Stimulated activated CD4-positive, alpha-beta T cell treated with anti-CD3 and anti-CD28 coated beads, Interleukin-1b, Interleukin-23, amount 100 ng/mL, for 4 hours (primary cell): Measurements from ENCODE around the gene SBF2.
"Not testable (repeated sequence)": the region's sequence is repeated elsewhere in the genome, so short reads cannot be mapped to it uniquely, and the experiment has no call there.

ENCODE experiments used
- DNase-seq, 2 donors: peaks; one replicate each; pipeline ENCODE4 v3.0.0-alpha.2; 2020; ENCODE audit warnings: low read depth in 2 of 2

Gene SBF2

GRCh38 chr11:10267821-10268220 lies 26.2 kb downstream of the SBF2 start:
- no peak for DNase-seq

- DNase-seq: no peak
Observed at GRCh38 chr11:10265936-10266335, 28.1 kb downstream of the SBF2 start.

- not testable (repeated sequence) for DNase-seq
Observed at GRCh38 chr11:10264716-10265115, 29.3 kb downstream of the SBF2 start.

- DNase-seq: no peak
Observed at GRCh38 chr11:10263929-10264328, 30.1 kb downstream of the SBF2 start.

- DNase-seq: no peak
Observed at GRCh38 chr11:10261821-10262220, 32.2 kb downstream of the SBF2 start.

GRCh38 chr11:10257478-10257877 lies 36.5 kb downstream of the SBF2 start:
- no peak for DNase-seq

- no peak for DNase-seq
Observed at GRCh38 chr11:10255388-10256125, 38.5 kb downstream of the SBF2 start.

GRCh38 chr11:10249448-10250131 lies 44.4 kb downstream of the SBF2 start:
- DNase-seq: not testable (repeated sequence)

GRCh38 chr11:10247011-10247410 lies 47.0 kb downstream of the SBF2 start:
- no peak for DNase-seq

- no peak for DNase-seq
Observed at GRCh38 chr11:10243896-10244575, 50.0 kb downstream of the SBF2 start.

- DNase-seq: no peak
Observed at GRCh38 chr11:10236840-10237239, 57.2 kb downstream of the SBF2 start.

GRCh38 chr11:10233581-10233980 lies 60.4 kb downstream of the SBF2 start:
- no peak for DNase-seq

GRCh38 chr11:10232756-10233155 lies 61.3 kb downstream of the SBF2 start:
- no peak for DNase-seq

GRCh38 chr11:10231803-10232202 lies 62.2 kb downstream of the SBF2 start:
- not testable (repeated sequence) for DNase-seq

- no peak for DNase-seq
Observed at GRCh38 chr11:10225553-10225952, 68.5 kb downstream of the SBF2 start.

- no peak for DNase-seq
Observed at GRCh38 chr11:10222399-10222798, 71.6 kb downstream of the SBF2 start.

GRCh38 chr11:10221342-10221741 lies 72.7 kb downstream of the SBF2 start:
- no peak for DNase-seq

- DNase-seq: no peak
Observed at GRCh38 chr11:10211470-10211869, 82.5 kb downstream of the SBF2 start.

- DNase-seq: no peak
Observed at GRCh38 chr11:10209326-10209725, 84.7 kb downstream of the SBF2 start.

- DNase-seq: no peak
Observed at GRCh38 chr11:10208131-10208575, 85.9 kb downstream of the SBF2 start.

- no peak for DNase-seq
Observed at GRCh38 chr11:10205928-10206327, 88.1 kb downstream of the SBF2 start.

GRCh38 chr11:10204021-10204420 lies 90.0 kb downstream of the SBF2 start:
- DNase-seq: no peak

- DNase-seq: no peak
Observed at GRCh38 chr11:10201343-10201742, 92.7 kb downstream of the SBF2 start.
